Neural progenitor cell (in vitro differentiated cells): ENCODE measurements around the gene HSPA12B. TPM values are rescaled to one million over a fixed set of nuclear protein-coding genes. Genes with fewer than 3 reads are reported as not detected.

Source experiments
- DNase-seq: peaks from one replicate; pipeline ENCODE4 v3.0.0-alpha.2; 2016; ENCODE audit warnings: low spot score
- H2AFZ ChIP-seq: fragments of 200-600 bp; sonication (generic); replicated peaks from 2 replicates; pipeline ENCODE4 v1.6.1; 2016; ENCODE audit warnings: antibody characterized with exemption
- H3F3A ChIP-seq: fragments of 200-600 bp; sonication (generic); 2 replicates; pipeline ENCODE4 v1.6.1; 2016; ENCODE audit warnings: antibody characterized with exemption, low read depth
- H3K27ac ChIP-seq: fragments of 200-600 bp; sonication (generic); 2 replicates; pipeline ENCODE4 v1.5.1; 2016; ENCODE audit warnings: mild to moderate bottlenecking
- H3K27me3 ChIP-seq: fragments of 200-600 bp; sonication (generic); 2 replicates; pipeline ENCODE4 v1.6.1; 2016; ENCODE audit warnings: mild to moderate bottlenecking, moderate library complexity
- H3K36me3 ChIP-seq: fragments of 200-600 bp; sonication (generic); 2 replicates; pipeline ENCODE4 v1.5.1; 2016
- H3K4me1 ChIP-seq: fragments of 200-600 bp; sonication (generic); 2 replicates; pipeline ENCODE4 v1.6.1; 2016; ENCODE audit warnings: mixed run types
- H3K4me2 ChIP-seq: fragments of 200-600 bp; sonication (generic); 2 replicates; pipeline ENCODE4 v1.6.1; 2016
- H3K4me3 ChIP-seq: fragments of 200-600 bp; sonication (generic); 2 replicates; pipeline ENCODE4 v1.5.1; 2016
- H3K79me2 ChIP-seq: fragments of 200-600 bp; sonication (generic); 2 replicates; pipeline ENCODE4 v1.6.1; 2016; ENCODE audit warnings: low read depth
- H3K9ac ChIP-seq: fragments of 200-600 bp; sonication (generic); 2 replicates; pipeline ENCODE4 v1.6.1; 2016
- H3K9me3 ChIP-seq: fragments of 200-600 bp; sonication (generic); 2 replicates; pipeline ENCODE4 v1.5.1; 2016; ENCODE audit warnings: low read depth
- H4K20me1 ChIP-seq: fragments of 200-600 bp; sonication (generic); 2 replicates; pipeline ENCODE4 v1.6.1; 2016; ENCODE audit warnings: low read depth
- H3K27ac Mint-ChIP-seq: 3 replicates; pipeline ENCODE4 v1.8.0; 2021; ENCODE audit warnings: mixed read lengths
- H3K27me3 Mint-ChIP-seq: 2 replicates; pipeline ENCODE4 v1.8.0; 2022; ENCODE audit warnings: low read depth, mild to moderate bottlenecking, inconsistent platforms, moderate library complexity, mixed read lengths; ENCODE audit not compliant: insufficient read depth
- H3K36me3 Mint-ChIP-seq: 3 replicates; pipeline ENCODE4 v1.8.0; 2021; ENCODE audit warnings: mixed read lengths
- H3K4me1 Mint-ChIP-seq: 3 replicates; pipeline ENCODE4 v1.8.0; 2021; ENCODE audit warnings: mixed read lengths
- H3K4me3 Mint-ChIP-seq: 3 replicates; pipeline ENCODE4 v1.8.0; 2021; ENCODE audit warnings: mild to moderate bottlenecking, moderate library complexity, mixed read lengths
- H3K9me3 Mint-ChIP-seq: 3 replicates; pipeline ENCODE4 v1.8.0; 2020; ENCODE audit warnings: mixed read lengths
- EZH2 ChIP-seq: fragments of 200-600 bp; sonication (generic); IDR thresholded peaks from 2 replicates; pipeline ENCODE4 v1.6.1; 2017; ENCODE audit warnings: antibody characterized with exemption, mild to moderate bottlenecking, moderate library complexity
- EZH2phosphoT487 ChIP-seq: fragments of 200-600 bp; sonication (generic); IDR thresholded peaks from 2 replicates; pipeline ENCODE4 v1.6.1; 2017; ENCODE audit warnings: antibody characterized with exemption
- total RNA-seq: library from RNA; depleted of rRNA; stranded (reverse); fragments of >200 nt; gene quantifications from 2 replicates; pipeline ENCODE4 v1.2.3, GENCODE V29; 2015; ENCODE audit warnings: low replicate concordance
- TF ChIP-seq, protein P1 (sequence below): fragments of 200-600 bp; sonication (generic); IDR thresholded peaks from 2 replicates; pipeline ENCODE4 v1.5.1; 2017; ENCODE audit warnings: antibody characterized with exemption, mild to moderate bottlenecking

The HSPA12B gene
- total RNA-seq, 1 donor from 2014 or later, result 0.15 TPM

DNA sequence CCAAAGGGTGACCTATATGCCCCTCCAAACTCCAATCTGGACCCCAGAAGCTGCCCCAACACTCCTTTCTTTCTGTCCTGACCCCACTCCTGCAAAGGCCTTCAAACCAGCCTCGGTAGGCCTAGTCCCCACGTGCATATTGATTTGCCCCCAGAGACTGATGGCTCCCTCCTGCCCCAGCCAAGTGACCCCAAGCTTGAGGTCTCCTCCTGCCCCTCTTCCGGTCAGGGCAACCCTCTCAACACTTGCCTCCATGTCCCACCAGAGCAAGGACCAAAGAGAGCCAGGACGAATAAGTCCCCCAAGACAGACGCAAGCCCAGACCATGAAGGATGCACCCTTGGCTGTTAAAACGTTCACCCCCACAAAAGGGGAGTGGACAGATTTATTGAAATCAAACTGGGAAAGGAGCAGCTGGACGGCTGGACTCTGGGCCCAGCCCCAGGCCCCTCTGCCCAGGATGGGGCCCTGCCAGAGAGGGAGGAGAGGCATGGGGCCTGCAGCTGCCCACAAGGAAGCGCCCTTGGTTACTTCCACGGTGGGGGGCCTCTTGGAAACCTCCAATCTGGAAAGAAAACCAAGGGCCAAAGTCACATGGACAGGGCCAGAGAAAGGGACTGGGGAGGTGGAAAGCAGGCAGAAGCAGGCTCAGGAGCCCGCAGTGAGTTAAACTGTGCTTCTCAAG is 51.2 kb downstream of the HSPA12B start:
- no peak for TF ChIP-seq EZH2phosphoT487
- TF ChIP-seq, protein P1, sequence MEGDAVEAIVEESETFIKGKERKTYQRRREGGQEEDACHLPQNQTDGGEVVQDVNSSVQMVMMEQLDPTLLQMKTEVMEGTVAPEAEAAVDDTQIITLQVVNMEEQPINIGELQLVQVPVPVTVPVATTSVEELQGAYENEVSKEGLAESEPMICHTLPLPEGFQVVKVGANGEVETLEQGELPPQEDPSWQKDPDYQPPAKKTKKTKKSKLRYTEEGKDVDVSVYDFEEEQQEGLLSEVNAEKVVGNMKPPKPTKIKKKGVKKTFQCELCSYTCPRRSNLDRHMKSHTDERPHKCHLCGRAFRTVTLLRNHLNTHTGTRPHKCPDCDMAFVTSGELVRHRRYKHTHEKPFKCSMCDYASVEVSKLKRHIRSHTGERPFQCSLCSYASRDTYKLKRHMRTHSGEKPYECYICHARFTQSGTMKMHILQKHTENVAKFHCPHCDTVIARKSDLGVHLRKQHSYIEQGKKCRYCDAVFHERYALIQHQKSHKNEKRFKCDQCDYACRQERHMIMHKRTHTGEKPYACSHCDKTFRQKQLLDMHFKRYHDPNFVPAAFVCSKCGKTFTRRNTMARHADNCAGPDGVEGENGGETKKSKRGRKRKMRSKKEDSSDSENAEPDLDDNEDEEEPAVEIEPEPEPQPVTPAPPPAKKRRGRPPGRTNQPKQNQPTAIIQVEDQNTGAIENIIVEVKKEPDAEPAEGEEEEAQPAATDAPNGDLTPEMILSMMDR, result no peak
- no peak for TF ChIP-seq EZH2
- H3K36me3 ChIP-seq, result no peaks in the 10 kb centered on the region
- no peak overlapping the region for H3K4me3 ChIP-seq
- H3K4me1 Mint-ChIP-seq, result peaks cover 27% of the 10 kb centered on the region
- H4K20me1 ChIP-seq, result peaks cover 36% of the 10 kb centered on the region
- no peak overlapping the region for H3K27ac Mint-ChIP-seq
- H3F3A ChIP-seq, result peaks cover 18% of the 10 kb centered on the region
- peak overlapping the region; percentile 62 for H3K4me3 Mint-ChIP-seq
- no peak overlapping the region for H2AFZ ChIP-seq
- no peaks in the 10 kb centered on the region for H3K9me3 Mint-ChIP-seq
- no peaks in the 10 kb centered on the region for H3K9me3 ChIP-seq
- peaks cover 53% of the 10 kb centered on the region for H3K27me3 ChIP-seq
- peaks cover 9% of the 10 kb centered on the region for H3K36me3 Mint-ChIP-seq
- peaks cover 21% of the 10 kb centered on the region for H3K79me2 ChIP-seq
- no peak overlapping the region for H3K9ac ChIP-seq
- DNase-seq, result no peak
- H3K4me2 ChIP-seq, result no peak overlapping the region
- peaks cover 21% of the 10 kb centered on the region for H3K27me3 Mint-ChIP-seq
- peaks cover 8% of the 10 kb centered on the region for H3K4me1 ChIP-seq
- no peak overlapping the region for H3K27ac ChIP-seq

DNA sequence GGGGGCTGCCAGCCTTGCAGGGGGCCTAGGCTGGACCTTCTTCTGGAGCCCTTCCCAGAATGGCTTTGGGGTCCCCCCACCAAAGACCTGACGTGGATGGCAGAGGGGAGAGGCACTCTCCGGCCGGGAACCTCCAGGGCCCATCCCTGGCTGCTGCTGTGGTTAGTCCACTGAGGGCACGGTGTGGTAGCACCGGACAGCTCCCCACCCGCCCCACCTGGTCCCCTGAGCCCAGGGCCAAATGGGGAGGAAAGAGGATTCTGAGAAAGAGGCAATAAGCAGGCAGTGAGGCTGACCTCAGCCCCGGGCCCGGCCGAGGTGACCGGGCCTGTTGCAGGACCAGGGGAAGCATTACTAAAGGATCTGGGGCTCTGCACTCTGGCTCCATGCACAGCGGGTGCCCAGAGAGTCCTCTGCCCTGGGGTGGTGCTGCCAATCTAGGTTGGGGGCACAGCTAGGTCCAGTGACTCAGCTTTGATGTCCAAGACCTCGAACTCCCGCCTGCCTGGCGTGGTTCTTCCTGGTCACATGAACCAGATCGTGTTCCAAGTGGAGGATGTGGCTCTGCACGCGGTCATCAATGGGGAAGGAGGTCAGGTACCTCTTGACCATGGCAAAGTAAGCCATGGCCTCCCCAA is 51.9 kb downstream of the HSPA12B start:
- Mint-ChIP-seq H3K9me3 (no peaks in the 10 kb centered on the region), H3K27me3 (peaks cover 18% of the 10 kb centered on the region), H3K4me3 (peak overlapping the region; percentile 71), H3K4me1 (peaks cover 23% of the 10 kb centered on the region), H3K27ac (no peak overlapping the region), H3K36me3 (peaks cover 9% of the 10 kb centered on the region)
- Histone ChIP-seq H3K79me2 (peaks cover 21% of the 10 kb centered on the region), H2AFZ (no peak overlapping the region), H3F3A (peaks cover 15% of the 10 kb centered on the region), H4K20me1 (peaks cover 36% of the 10 kb centered on the region), H3K27ac (no peak overlapping the region), H3K9ac (no peak overlapping the region), H3K36me3 (no peaks in the 10 kb centered on the region), H3K4me2 (no peak overlapping the region), H3K9me3 (no peaks in the 10 kb centered on the region), H3K27me3 (peaks cover 53% of the 10 kb centered on the region), H3K4me1 (peaks cover 8% of the 10 kb centered on the region), H3K4me3 (no peak overlapping the region)
- TF ChIP-seq, protein P1, result no peak
- no peak for TF ChIP-seq EZH2phosphoT487
- TF ChIP-seq EZH2, result no peak
- DNase-seq, result no peak

DNA sequence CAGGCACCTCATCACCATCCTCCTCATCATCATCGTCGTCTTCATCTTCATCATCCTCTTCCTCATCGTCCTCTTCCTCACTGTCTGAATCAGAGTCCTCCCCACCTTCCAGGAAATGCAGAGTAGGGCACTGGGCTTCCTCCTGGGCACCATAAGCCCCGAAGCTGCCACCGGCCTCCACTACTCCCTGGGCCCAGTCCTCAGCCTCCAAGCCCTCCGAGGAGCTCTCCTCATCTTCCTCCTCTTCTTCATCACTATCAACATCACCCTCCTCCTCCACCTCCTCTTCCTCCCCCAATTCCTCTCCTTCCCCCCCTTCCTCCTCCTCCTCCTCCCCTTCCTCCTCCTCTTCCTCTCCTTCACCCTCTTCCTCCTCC is 52.4 kb downstream of the HSPA12B start:
- Histone ChIP-seq H3K79me2 (peaks cover 21% of the 10 kb centered on the region), H3K27me3 (peaks cover 48% of the 10 kb centered on the region), H3F3A (peaks cover 15% of the 10 kb centered on the region), H2AFZ (no peak overlapping the region), H3K36me3 (no peaks in the 10 kb centered on the region), H3K4me1 (peaks cover 8% of the 10 kb centered on the region), H3K9me3 (no peaks in the 10 kb centered on the region), H3K4me2 (peak overlapping the region; percentile 93), H3K4me3 (no peak overlapping the region), H4K20me1 (peaks cover 36% of the 10 kb centered on the region), H3K9ac (no peak overlapping the region), H3K27ac (no peak overlapping the region)
- Mint-ChIP-seq H3K27me3 (peaks cover 13% of the 10 kb centered on the region), H3K36me3 (peaks cover 9% of the 10 kb centered on the region), H3K27ac (no peak overlapping the region), H3K4me1 (peaks cover 21% of the 10 kb centered on the region), H3K4me3 (peak overlapping the region; percentile 71), H3K9me3 (no peaks in the 10 kb centered on the region)
- no peak for TF ChIP-seq EZH2
- no peak for TF ChIP-seq EZH2phosphoT487
- TF ChIP-seq, protein P1, result no peak
- no peak for DNase-seq
